Myocyte (in vitro differentiated cells): ENCODE results near the gene CRNKL1. TPM values are rescaled to one million over a fixed set of nuclear protein-coding genes. Genes with fewer than 3 reads are reported as not detected.
"Not testable (repeated sequence)": the region's sequence is repeated elsewhere in the genome, so short reads cannot be mapped to it uniquely, and the experiment has no call there.

ENCODE experiments used
- DNase-seq: peaks from one replicate; pipeline ENCODE4 v3.0.0-alpha.2; 2012; ENCODE audit warnings: low read depth
- total RNA-seq: library from RNA; depleted of rRNA; stranded (reverse); fragments of >200 nt; gene quantifications from 2 replicates; pipeline ENCODE4 v1.2.3, GENCODE V29; 2014

The CRNKL1 gene
- total RNA-seq, 1 donor from 2014 or later: 33.6 TPM

DNA sequence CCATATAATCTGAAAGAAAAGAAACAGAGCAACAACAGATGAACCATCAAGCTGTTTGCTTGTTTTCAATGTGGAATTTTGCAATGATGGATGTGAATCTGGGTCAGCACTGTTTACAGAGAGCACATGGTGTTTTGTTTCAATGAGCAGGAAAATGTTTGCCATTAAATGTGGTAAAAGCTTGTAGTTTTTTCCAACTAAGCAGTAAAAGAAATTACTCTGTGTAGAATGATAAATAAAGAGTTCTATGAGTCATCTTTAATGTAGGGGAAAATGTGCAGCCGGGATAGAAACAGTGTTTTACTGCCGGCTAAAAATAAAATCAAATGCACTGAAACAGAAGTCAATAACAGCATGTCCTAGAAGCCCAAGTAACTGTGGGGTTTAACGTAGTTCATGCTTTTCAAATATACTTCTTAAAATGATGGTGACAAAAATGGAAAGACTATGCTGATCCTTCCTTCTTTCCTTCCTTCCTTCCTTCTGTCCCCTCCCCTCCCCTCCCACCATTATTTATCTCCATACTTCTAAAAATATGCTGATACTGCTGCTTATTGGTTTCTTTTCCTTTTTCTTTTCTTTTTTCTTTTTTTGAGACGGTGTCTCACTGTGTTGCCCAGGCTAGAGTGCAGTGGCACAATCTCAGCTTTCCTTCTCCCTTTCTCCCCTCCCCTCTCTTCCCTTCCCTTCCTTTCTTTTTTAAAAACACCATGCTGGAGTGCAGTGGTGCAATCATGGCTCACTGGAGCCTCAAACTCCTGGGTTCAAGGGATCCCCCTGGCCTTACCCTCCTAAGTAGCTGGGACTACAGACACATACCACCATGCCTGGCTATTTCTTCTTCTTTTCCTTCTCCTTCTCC is 41.4 kb downstream of the CRNKL1 start:
- peak; percentile 25 for DNase-seq

DNA sequence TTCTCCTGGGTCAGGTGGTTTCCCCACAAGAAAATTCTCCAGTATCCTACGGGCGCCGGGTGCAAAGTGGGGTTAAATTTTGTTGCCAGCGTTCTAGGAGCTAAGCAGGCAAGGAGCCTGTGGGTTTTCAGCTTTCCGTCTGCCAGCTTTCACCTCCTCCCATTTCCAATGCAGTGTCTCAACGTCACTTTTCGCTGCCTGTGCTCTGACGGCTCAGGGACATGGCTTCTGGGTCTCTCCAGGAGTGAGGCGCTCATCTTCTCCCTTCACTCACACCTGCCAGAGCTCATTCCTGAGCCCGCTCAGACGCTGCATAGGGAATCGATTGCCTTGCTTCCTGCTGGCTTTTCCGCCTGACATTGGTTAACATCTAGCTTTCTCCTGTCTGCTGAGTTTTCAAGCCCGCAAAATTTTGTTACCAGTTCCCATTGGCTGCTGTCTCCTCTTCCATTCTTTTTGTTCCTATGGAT is 42.4 kb downstream of the CRNKL1 start:
- no peak for DNase-seq

DNA sequence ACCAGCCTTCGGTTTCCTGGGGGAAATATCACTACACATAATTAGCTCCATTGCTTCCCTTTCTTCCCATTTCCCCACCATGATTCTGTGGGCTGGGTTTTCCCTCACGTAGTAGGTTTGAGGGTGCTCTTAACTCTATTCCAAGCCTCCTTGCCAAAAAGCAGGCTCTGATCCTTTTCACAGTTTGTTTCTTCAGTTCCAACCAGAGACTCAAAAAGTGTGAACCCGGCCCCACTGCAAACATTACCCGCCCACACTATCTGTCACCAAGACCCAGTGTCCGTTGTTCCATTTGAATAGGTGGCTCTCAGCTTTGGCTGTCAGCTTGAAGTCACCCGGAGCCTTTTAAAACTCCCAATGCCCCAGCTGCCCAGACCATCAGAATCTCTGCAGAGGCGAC is 46.9 kb downstream of the CRNKL1 start:
- no peak for DNase-seq

DNA sequence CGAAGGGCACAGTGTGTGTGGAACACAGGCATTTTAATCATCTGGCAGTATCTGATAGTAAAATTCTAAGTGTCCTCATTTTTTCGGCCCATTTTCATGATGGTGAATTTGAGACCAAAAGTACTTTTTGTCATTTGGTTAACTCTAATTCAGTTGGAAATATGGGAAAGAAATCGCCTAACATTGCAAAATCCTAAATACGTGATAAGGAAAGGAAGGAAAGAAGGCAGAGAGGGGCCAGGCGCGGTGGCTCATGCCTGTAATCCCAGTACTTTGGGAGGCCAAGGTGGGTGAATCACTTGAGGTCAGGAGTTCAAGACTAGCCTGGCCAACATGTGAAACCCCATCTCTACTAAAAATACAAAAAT is 48.3 kb downstream of the CRNKL1 start:
- not testable (repeated sequence) for DNase-seq

GRCh38 chr20:20003031-20003954 is 49.0 kb downstream of the CRNKL1 start:
- no peak for DNase-seq

- peak; percentile 41 for DNase-seq
Measured at GRCh38 chr20:20002101-20002998, 49.9 kb downstream of the CRNKL1 start.

GRCh38 chr20:20000211-20000968 is 51.9 kb downstream of the CRNKL1 start:
- DNase-seq: no peak

GRCh38 chr20:19998990-19999705 is 53.1 kb downstream of the CRNKL1 start:
- no peak for DNase-seq

- DNase-seq: no peak
Measured at GRCh38 chr20:19996917-19997316, 55.3 kb downstream of the CRNKL1 start.

DNA sequence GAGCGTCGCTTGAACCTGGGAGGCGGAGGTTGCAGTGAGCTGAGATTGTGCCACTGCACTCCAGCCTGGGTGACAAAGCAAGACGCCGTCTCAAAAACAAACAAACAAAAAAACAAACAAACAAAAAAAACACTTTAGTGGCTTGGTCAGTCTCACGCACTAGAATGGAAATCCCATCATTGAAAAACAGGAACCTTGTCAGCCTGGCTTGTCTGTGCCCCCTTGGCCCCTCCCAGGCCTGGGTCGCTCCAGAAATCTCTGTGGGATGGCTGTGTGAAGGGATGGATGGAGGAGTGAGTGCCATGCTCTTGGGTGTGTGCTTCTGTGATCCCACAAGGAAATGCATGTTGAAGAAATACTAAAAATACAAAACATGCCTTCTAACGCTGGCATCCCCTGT is 56.0 kb downstream of the CRNKL1 start:
- DNase-seq: no peak

GRCh38 chr20:19995220-19995863 is 56.9 kb downstream of the CRNKL1 start:
- peak; percentile 69 for DNase-seq

DNA sequence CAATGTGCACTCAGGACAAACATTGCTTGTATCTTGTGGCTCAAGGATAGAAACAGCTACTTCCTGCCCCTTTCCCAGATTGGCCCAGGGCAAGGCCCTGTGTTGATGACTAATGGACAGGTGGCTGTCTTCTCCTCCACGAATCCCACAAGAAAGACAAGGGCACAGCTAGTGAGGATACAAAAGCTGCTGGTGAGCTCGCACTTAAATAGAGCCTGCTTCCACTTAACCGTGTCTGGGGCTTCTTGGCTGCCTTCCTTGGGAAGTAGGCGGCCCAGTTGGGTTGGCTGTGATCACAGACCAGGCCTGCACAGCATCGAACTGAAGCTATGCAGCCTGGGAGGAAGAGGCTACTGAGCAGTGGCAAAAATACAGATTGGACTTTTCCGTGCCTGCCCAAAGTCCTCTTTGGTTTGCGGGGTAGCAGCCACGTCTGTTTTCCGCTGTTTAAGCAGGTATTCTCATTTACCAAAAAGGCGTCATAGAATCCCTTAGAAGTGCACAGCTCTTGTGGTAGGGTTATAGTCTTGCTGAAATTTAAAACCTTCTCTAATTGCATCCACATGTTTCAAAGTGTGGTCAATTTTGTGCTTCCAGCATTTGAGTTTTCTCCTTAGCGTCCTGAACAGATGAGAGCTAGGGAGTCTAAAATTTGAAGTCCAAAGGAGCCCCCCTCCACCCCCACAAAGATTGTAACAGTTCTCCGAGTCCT is 58.2 kb downstream of the CRNKL1 start:
- DNase-seq: peak; percentile 97

GRCh38 chr20:19992996-19993908 is 59.0 kb downstream of the CRNKL1 start:
- peak; percentile 87 for DNase-seq

- peak; percentile 53 for DNase-seq
Measured at GRCh38 chr20:19991854-19992253, 60.4 kb downstream of the CRNKL1 start.

- no peak for DNase-seq
Measured at GRCh38 chr20:19991308-19991707, 61.0 kb downstream of the CRNKL1 start.

DNA sequence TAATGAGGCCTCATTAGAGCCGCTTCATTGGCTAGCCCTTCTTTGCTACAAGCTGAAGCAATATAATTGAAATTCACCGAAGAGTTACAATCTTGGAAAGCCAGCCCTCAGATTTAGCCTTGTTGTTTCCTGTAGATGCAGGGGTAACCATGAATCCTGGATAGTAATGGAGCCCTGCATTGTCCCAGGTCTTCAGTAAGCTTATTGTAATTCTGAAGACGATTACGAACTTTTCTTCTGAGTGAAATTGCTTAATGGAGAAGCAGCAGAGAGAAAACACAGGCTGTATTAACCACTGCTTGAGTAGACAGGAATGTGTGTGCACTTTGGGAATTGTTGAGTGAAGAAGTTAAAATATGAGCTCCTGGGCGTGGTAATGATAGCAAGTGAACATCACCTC is 61.4 kb downstream of the CRNKL1 start:
- no peak for DNase-seq

- DNase-seq: no peak
Measured at GRCh38 chr20:19987046-19987445, 65.2 kb downstream of the CRNKL1 start.
